Hepatocyte (in vitro differentiated cells): Measurements from ENCODE around the gene STRBP. TPM values are rescaled to one million over a fixed set of nuclear protein-coding genes. Genes with fewer than 3 reads are reported as not detected.

Experiments
- DNase-seq: peaks from one replicate; pipeline ENCODE4 v3.0.0-alpha.2; 2016; ENCODE audit warnings: low spot score
- H2AFZ ChIP-seq: fragments of 200-600 bp; sonication (generic); 2 replicates; pipeline ENCODE4 v1.6.0; 2016; ENCODE audit warnings: antibody characterized with exemption, mild to moderate bottlenecking
- H3K27ac ChIP-seq: fragments of 200-600 bp; sonication (generic); 2 replicates; pipeline ENCODE4 v1.5.1; 2016; ENCODE audit warnings: mild to moderate bottlenecking
- H3K27me3 ChIP-seq: fragments of 200-600 bp; sonication (generic); 2 replicates; pipeline ENCODE4 v1.6.1; 2016
- H3K36me3 ChIP-seq: fragments of 200-600 bp; sonication (generic); replicated peaks from 2 replicates; pipeline ENCODE4 v1.5.1; 2016; ENCODE audit warnings: low read depth; ENCODE audit not compliant: insufficient read depth
- H3K4me1 ChIP-seq: fragments of 200-600 bp; sonication (generic); 2 replicates; pipeline ENCODE4 v1.5.1; 2016; ENCODE audit warnings: mild to moderate bottlenecking, moderate library complexity; ENCODE audit not compliant: insufficient read depth
- H3K4me2 ChIP-seq: fragments of 200-600 bp; sonication (generic); 2 replicates; pipeline ENCODE4 v1.6.0; 2016
- H3K4me3 ChIP-seq: fragments of 200-600 bp; sonication (generic); 2 replicates; pipeline ENCODE4 v1.5.1; 2016; ENCODE audit warnings: mild to moderate bottlenecking
- H3K79me2 ChIP-seq: fragments of 200-600 bp; sonication (generic); 2 replicates; pipeline ENCODE4 v1.6.0; 2017; ENCODE audit warnings: mild to moderate bottlenecking
- H3K9me2 ChIP-seq: fragments of 200-600 bp; sonication (generic); replicated peaks from 2 replicates; pipeline ENCODE4 v1.6.0; 2017; ENCODE audit warnings: mild to moderate bottlenecking; ENCODE audit not compliant: insufficient read depth
- H3K9me3 ChIP-seq: fragments of 200-600 bp; sonication (generic); 2 replicates; pipeline ENCODE4 v1.5.1; 2016; ENCODE audit warnings: low read depth, mild to moderate bottlenecking
- H4K20me1 ChIP-seq: fragments of 200-600 bp; sonication (generic); 2 replicates; pipeline ENCODE4 v1.6.0; 2016; ENCODE audit warnings: mild to moderate bottlenecking; ENCODE audit not compliant: insufficient read depth, poor library complexity, severe bottlenecking
- EZH2 ChIP-seq: fragments of 200-600 bp; sonication (generic); IDR thresholded peaks from 2 replicates; pipeline ENCODE4 v1.6.1; 2016; ENCODE audit warnings: antibody characterized with exemption, mild to moderate bottlenecking, borderline replicate concordance
- EZH2phosphoT487 ChIP-seq: fragments of 200-600 bp; sonication (generic); IDR thresholded peaks from one replicate; pipeline ENCODE4 v1.6.1; 2018; ENCODE audit warnings: antibody characterized with exemption, mild to moderate bottlenecking, low read depth, moderate library complexity; ENCODE audit not compliant: unreplicated experiment, severe bottlenecking
- WGBS: methylation state at CpG from one replicate; pipeline ENCODE4 v1.1.6; 2016; ENCODE audit warnings: low lambda C conversion rate; ENCODE audit errors: missing lambda C conversion rate; 5-methylcytosine and 5-hydroxymethylcytosine counted together
- polyA plus RNA-seq: library from polyadenylated mRNA; unstranded; fragments of >200 nt; fragmentation: Nextera tagmentation; extraction: Ambion mirVana; gene quantifications from 2 replicates; pipeline ENCODE4 v1.2.1, GENCODE V29; 2016
- total RNA-seq: library from RNA; depleted of rRNA; stranded (reverse); fragments of >200 nt; gene quantifications from 2 replicates; pipeline ENCODE4 v1.2.3, GENCODE V29; 2014
- TF ChIP-seq, protein P1 (sequence below): fragments of 200-600 bp; sonication (generic); IDR thresholded peaks from 2 replicates; pipeline ENCODE4 v1.5.1; 2016; ENCODE audit warnings: antibody characterized with exemption, mild to moderate bottlenecking; ENCODE audit not compliant: poor library complexity

The STRBP gene
- total and polyA plus RNA-seq, 2 experiments from 2014 or later, result 26.8 to 27.7 TPM

DNA sequence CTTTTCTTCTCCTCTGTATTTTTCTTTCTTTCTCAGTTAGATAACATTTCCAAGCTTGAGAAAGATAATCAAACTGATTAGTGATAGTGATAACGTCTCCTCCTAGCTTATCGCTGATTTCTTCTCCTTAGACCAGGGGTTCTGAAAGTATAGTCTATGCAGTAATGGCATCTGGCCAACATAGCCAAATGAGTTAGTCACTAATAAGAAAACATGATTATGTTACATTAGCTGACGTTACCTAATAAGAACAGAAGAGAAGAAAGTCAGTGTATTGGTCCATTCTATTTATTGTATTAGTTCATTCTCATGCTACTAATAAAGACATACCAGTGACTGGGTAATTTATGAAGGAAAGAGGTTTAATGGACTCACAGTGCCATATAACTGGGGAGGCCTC is 111.2 kb downstream of the STRBP start:
- no peak for DNase-seq
- Histone ChIP-seq H3K27me3 (no peaks in the 10 kb centered on the region), H3K27ac (no peak overlapping the region), H3K36me3 (no peaks in the 10 kb centered on the region), H3K79me2 (no peaks in the 10 kb centered on the region), H4K20me1 (no peaks in the 10 kb centered on the region), H3K4me2 (no peak overlapping the region), H2AFZ (no peak overlapping the region), H3K4me1 (no peaks in the 10 kb centered on the region), H3K9me3 (no peaks in the 10 kb centered on the region), H3K9me2 (no peaks in the 10 kb centered on the region), H3K4me3 (no peak overlapping the region)
- WGBS, result 94% methylated on average over 3 of the region's 3 CpGs
- TF ChIP-seq EZH2 (no peak), EZH2phosphoT487 (no peak)
- TF ChIP-seq, protein P1, sequence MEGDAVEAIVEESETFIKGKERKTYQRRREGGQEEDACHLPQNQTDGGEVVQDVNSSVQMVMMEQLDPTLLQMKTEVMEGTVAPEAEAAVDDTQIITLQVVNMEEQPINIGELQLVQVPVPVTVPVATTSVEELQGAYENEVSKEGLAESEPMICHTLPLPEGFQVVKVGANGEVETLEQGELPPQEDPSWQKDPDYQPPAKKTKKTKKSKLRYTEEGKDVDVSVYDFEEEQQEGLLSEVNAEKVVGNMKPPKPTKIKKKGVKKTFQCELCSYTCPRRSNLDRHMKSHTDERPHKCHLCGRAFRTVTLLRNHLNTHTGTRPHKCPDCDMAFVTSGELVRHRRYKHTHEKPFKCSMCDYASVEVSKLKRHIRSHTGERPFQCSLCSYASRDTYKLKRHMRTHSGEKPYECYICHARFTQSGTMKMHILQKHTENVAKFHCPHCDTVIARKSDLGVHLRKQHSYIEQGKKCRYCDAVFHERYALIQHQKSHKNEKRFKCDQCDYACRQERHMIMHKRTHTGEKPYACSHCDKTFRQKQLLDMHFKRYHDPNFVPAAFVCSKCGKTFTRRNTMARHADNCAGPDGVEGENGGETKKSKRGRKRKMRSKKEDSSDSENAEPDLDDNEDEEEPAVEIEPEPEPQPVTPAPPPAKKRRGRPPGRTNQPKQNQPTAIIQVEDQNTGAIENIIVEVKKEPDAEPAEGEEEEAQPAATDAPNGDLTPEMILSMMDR, result no peak

GRCh38 chr9:123150708-123151503 is 117.5 kb downstream of the STRBP start:
- Histone ChIP-seq H3K4me2 (no peak overlapping the region), H3K36me3 (no peaks in the 10 kb centered on the region), H3K79me2 (no peaks in the 10 kb centered on the region), H3K9me2 (no peaks in the 10 kb centered on the region), H3K27ac (no peak overlapping the region), H4K20me1 (no peaks in the 10 kb centered on the region), H3K4me1 (no peaks in the 10 kb centered on the region), H3K4me3 (no peak overlapping the region), H3K9me3 (peaks cover 4% of the 10 kb centered on the region), H3K27me3 (no peaks in the 10 kb centered on the region), H2AFZ (no peak overlapping the region)
- WGBS, result 88% methylated on average over 5 of the region's 5 CpGs
- TF ChIP-seq EZH2phosphoT487, result no peak
- TF ChIP-seq, protein P1, result no peak
- no peak for TF ChIP-seq EZH2
- DNase-seq, result no peak

DNA sequence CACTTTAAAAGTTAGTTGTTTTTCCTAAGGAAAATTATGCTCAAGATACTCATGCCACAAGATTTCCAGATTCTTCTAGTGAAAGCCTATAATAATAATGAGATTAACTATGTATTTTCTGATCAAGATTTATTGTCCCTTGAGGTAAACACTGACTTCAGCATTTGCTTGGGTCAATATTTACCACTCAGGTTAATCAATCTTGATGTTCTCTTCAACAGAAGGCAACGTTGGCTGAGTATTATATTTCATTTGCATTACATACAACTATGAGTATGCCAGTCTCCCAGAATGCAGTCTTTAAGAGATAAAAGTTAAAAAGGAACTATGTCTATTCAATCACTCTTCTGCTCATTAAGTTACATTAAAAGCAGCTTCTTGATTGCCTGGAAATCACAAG is 119.3 kb downstream of the STRBP start:
- Histone ChIP-seq H4K20me1 (no peaks in the 10 kb centered on the region), H3K9me3 (peaks cover 4% of the 10 kb centered on the region), H3K36me3 (no peaks in the 10 kb centered on the region), H2AFZ (no peak overlapping the region), H3K27ac (no peak overlapping the region), H3K9me2 (no peaks in the 10 kb centered on the region), H3K27me3 (no peaks in the 10 kb centered on the region), H3K4me1 (no peaks in the 10 kb centered on the region), H3K4me2 (no peak overlapping the region), H3K79me2 (no peaks in the 10 kb centered on the region), H3K4me3 (no peak overlapping the region)
- TF ChIP-seq EZH2phosphoT487, result no peak
- TF ChIP-seq EZH2, result no peak
- TF ChIP-seq, protein P1, result no peak
- DNase-seq, result no peak
- 21% methylated on average over 1 of the region's 1 CpG for WGBS
